GM18498 (cell line): ENCODE data around the gene OLIG1.

Experiments
- ATAC-seq: cut with Tn5 transposase; IDR thresholded peaks from one replicate; pipeline ENCODE4 v1.9.1; 2021; ENCODE audit warnings: mild to moderate bottlenecking, moderate library complexity; ENCODE audit not compliant: unreplicated experiment

Gene OLIG1

GRCh38 chr21:33069994-33070743 lies at the start of gene OLIG1:
OLIG1 (plus strand) TSS chr21:33070141; CDS start chr21:33070247, 106 bp downstream.
- ATAC-seq: peak; percentile 42

- ATAC-seq: no peak
These were observed 49.3 kb upstream of the OLIG1 start for GRCh38 chr21:33020558-33021100.

- no peak for ATAC-seq
These were observed 48.8 kb upstream of the OLIG1 start for GRCh38 chr21:33021150-33021549.

- ATAC-seq: no peak
These were observed 48.3 kb upstream of the OLIG1 start for GRCh38 chr21:33021667-33022066.

GRCh38 chr21:33022489-33022827 lies 47.5 kb upstream of the OLIG1 start:
- no peak for ATAC-seq

- no peak for ATAC-seq
These were observed 46.9 kb upstream of the OLIG1 start for GRCh38 chr21:33022828-33023573.

GRCh38 chr21:33023574-33024200 lies 46.3 kb upstream of the OLIG1 start:
- no peak for ATAC-seq

- no peak for ATAC-seq
These were observed 45.5 kb upstream of the OLIG1 start for GRCh38 chr21:33024201-33025103.

- no peak for ATAC-seq
These were observed 44.8 kb upstream of the OLIG1 start for GRCh38 chr21:33025106-33025488.

GRCh38 chr21:33025489-33026442 lies 44.2 kb upstream of the OLIG1 start, which contains the start of gene OLIG2:
OLIG2 (plus strand) TSS chr21:33025935; CDS start chr21:33026863, 928 bp downstream.
- ATAC-seq: no peak

GRCh38 chr21:33026443-33026858 lies 43.5 kb upstream of the OLIG1 start:
- ATAC-seq: no peak

GRCh38 chr21:33026878-33027400 lies 43.0 kb upstream of the OLIG1 start:
- ATAC-seq: no peak

GRCh38 chr21:33027401-33028286 lies 42.3 kb upstream of the OLIG1 start:
- ATAC-seq: no peak

- ATAC-seq: no peak
These were observed 41.7 kb upstream of the OLIG1 start for GRCh38 chr21:33028287-33028670.

- no peak for ATAC-seq
These were observed 41.1 kb upstream of the OLIG1 start for GRCh38 chr21:33028773-33029384.

- ATAC-seq: no peak
These were observed 40.5 kb upstream of the OLIG1 start for GRCh38 chr21:33029385-33029921.

GRCh38 chr21:33029975-33030461 lies 39.9 kb upstream of the OLIG1 start:
- ATAC-seq: no peak
